ENCODE results near the gene TBC1D30. TPM values are rescaled to one million over a fixed set of nuclear protein-coding genes. Genes with fewer than 3 reads are reported as not detected.

Gene TBC1D30
- total RNA-seq, 1 donor from 2014 or later = 4.2 TPM

DNA sequence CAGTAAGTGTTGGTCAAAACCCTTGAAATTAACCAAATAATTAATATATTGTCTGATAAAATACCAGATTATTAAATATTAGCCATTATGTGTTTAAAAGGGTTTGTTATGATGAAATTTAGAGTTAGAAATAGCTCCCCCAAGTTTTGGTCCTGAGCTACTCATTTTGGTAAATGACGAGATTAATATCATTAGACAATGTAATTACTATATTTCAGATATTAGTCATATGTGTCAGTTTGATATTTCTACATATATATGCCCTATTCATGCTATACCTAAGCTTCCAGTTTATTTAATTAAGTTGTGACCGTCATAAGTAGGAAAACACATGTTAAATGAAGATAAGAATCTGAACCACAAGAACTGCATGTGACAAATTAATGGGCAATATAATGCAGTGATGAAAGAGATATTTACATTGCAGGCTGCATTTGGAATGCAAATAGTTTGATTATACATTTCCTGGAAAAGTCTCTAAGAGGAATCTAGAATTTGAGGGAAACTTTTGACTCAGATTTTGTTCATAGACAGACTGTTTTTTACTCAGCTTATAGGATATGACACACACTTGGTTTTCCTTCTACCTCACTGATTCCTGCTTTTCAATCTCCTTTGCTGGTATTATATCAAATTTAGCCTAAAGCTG lies 70.5 kb downstream of the TBC1D30 start:
- Histone ChIP-seq H3K27me3 (ENCODE audit: control insufficient read depth, insufficient read depth, low read length) (no peaks in the 10 kb centered on the region), H3K4me3 (ENCODE audit: low read depth, low read length) (no peak overlapping the region), H3K36me3 (ENCODE audit: control insufficient read depth, insufficient read depth, low read length) (no peaks in the 10 kb centered on the region)
- DNase-seq (ENCODE audit: low read depth) = peak; percentile 68
- no peak for FAIRE-seq
- TF ChIP-seq, protein P1, sequence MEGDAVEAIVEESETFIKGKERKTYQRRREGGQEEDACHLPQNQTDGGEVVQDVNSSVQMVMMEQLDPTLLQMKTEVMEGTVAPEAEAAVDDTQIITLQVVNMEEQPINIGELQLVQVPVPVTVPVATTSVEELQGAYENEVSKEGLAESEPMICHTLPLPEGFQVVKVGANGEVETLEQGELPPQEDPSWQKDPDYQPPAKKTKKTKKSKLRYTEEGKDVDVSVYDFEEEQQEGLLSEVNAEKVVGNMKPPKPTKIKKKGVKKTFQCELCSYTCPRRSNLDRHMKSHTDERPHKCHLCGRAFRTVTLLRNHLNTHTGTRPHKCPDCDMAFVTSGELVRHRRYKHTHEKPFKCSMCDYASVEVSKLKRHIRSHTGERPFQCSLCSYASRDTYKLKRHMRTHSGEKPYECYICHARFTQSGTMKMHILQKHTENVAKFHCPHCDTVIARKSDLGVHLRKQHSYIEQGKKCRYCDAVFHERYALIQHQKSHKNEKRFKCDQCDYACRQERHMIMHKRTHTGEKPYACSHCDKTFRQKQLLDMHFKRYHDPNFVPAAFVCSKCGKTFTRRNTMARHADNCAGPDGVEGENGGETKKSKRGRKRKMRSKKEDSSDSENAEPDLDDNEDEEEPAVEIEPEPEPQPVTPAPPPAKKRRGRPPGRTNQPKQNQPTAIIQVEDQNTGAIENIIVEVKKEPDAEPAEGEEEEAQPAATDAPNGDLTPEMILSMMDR (IDR thresholded peaks at IDR 0.05; ENCODE audit: insufficient read depth, low read length, severe bottlenecking) = no peak

DNA sequence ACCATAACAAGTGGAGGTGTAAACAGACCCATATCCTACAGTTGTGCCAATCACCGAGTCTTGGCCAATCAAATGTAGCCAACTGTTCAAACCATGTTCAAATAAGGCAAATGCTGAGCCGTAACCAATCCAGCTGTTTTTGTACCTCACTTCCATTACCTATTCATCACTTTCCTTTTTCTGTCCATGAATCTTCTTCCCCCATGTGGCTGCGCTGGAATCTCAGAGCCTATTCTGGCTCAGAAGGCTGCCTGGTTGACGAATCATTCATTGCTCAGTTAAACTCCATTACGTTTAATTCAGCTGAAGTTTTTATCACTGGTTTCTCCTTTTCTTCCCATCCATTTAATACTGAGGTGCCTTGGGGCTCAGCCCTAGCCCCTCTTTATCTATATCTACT lies 71.1 kb downstream of the TBC1D30 start:
- H3K27me3 ChIP-seq (ENCODE audit: control insufficient read depth, insufficient read depth, low read length) = no peaks in the 10 kb centered on the region
- DNase-seq (ENCODE audit: low read depth) (peak; percentile 70), FAIRE-seq (no peak)
- no peak overlapping the region for H3K4me3 ChIP-seq (ENCODE audit: low read depth, low read length)
- TF ChIP-seq, protein P1 (IDR thresholded peaks at IDR 0.05; ENCODE audit: insufficient read depth, low read length, severe bottlenecking) = no peak
- H3K36me3 ChIP-seq (ENCODE audit: control insufficient read depth, insufficient read depth, low read length) = no peaks in the 10 kb centered on the region

DNA sequence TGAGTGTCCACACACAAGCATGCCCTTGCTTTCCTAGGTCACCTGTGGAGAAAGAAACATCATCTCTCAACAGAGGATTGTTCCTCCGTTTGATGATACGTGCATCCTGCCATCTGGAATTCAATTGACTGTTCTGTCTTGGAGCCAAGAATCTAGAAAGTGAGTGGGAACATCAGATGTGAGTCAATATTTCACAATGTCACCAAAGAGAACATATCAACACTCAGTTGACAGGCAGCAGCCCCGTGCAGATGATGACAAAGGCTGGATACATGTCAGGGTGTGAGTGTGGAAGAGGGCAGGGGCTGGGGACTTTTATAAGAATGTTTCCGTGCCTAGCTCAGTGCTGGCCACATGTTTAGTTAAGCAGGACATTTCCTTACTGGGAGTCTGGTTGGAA lies 76.1 kb downstream of the TBC1D30 start:
- FAIRE-seq (peak; percentile 66), DNase-seq (ENCODE audit: low read depth) (peak; percentile 80)
- Histone ChIP-seq H3K36me3 (ENCODE audit: control insufficient read depth, insufficient read depth, low read length) (no peaks in the 10 kb centered on the region), H3K4me3 (ENCODE audit: low read depth, low read length) (no peak overlapping the region), H3K27me3 (ENCODE audit: control insufficient read depth, insufficient read depth, low read length) (no peaks in the 10 kb centered on the region)
- TF ChIP-seq, protein P1 (IDR thresholded peaks at IDR 0.05; ENCODE audit: insufficient read depth, low read length, severe bottlenecking) = no peak

DNA sequence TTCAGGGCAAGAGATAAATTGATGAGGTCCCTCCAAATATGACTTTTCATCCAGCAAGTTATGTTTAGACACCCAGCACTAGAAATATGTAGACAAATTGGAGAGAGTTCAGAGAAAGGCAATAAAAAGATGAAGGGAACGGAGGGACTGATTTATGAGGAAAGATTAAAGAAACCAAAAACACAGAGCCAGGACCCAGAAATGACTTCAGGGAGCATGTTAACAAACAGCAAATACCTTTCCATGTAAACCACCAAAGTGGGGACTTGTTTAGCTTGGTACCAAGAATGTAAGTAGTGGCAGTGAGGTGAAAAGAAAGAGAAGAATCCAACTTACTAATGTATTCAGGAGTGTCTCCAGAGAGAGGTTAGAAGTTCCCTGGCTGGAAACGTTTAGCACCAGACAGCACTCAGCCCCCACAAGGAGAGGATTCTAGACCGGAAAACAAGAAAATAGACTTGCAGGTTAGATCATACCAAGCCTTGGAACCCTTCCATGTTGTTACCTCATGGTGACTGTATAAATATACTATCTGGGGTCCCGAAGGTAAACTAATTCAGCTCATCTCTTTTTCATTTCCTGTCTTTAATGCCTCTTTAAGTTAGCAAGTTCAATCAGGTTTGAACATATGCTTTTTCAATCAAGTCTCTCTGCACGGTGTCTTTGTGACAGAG lies 79.2 kb downstream of the TBC1D30 start:
- no peak overlapping the region for H3K4me3 ChIP-seq (ENCODE audit: low read depth, low read length)
- TF ChIP-seq, protein P1 (IDR thresholded peaks at IDR 0.05; ENCODE audit: insufficient read depth, low read length, severe bottlenecking) = no peak
- FAIRE-seq (no peak), DNase-seq (ENCODE audit: low read depth) (peak; percentile 80)
- H3K36me3 ChIP-seq (ENCODE audit: control insufficient read depth, insufficient read depth, low read length) = no peaks in the 10 kb centered on the region
- H3K27me3 ChIP-seq (ENCODE audit: control insufficient read depth, insufficient read depth, low read length) = no peaks in the 10 kb centered on the region

DNA sequence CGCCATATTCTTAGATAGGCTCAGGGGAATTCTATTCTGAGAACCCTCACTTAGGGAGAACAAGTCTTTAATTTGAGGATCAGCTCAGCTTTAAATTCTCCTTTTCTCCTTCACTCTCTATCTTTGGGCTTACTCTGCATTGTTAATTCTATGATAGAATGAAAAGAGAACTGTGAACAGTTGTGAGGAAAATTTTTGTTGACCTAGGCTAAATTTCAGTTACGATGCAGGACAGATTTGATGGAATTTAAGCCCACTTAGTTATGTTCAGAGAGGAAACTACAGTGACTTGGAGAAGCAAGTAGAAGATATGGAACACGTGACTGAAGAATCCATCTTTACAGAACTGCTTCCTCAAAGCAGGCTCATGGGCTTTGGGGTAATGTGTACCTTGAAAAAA lies 82.7 kb downstream of the TBC1D30 start:
- no peak for FAIRE-seq

More for the DNA sequence above, 82.7 kb downstream of the TBC1D30 start:
- TF ChIP-seq, protein P1 (IDR thresholded peaks at IDR 0.05; ENCODE audit: insufficient read depth, low read length, severe bottlenecking) = no peak
- H3K36me3 ChIP-seq (ENCODE audit: control insufficient read depth, insufficient read depth, low read length) = no peaks in the 10 kb centered on the region
- no peaks in the 10 kb centered on the region for H3K27me3 ChIP-seq (ENCODE audit: control insufficient read depth, insufficient read depth, low read length)
- no peak overlapping the region for H3K4me3 ChIP-seq (ENCODE audit: low read depth, low read length)
- no peak for DNase-seq (ENCODE audit: low read depth)

All from bronchial epithelial cell (primary cell).